T-helper 1 cell (primary cell): ENCODE data around the gene GORASP1.

Source experiments
- DNase-seq, 5 donors: peaks; one replicate each; pipeline ENCODE4 v3.0.0-alpha.2; 2012 to 2020
- total RNA-seq, 4 donors: gene quantifications; one replicate each; lab custom pipeline; 2026; lab: John Stamatoyannopoulos, UW

GORASP1 gene
- 25.3 to 34.4 (median 31.3) reads per million in 4 donors for total RNA-seq

- DNase-seq, result peak; percentile 49 to 74 (median 56)
Observed at GRCh38 chr3:39107388-39108199, at the start of gene GORASP1, which contains the start of gene TTC21A. GORASP1 (minus strand) TSS chr3:39107627; CDS start chr3:39107541, 86 bp downstream. TTC21A (plus strand) TSS chr3:39107680; CDS start chr3:39107838, 158 bp downstream.

GRCh38 chr3:39156421-39156820 lies 49.0 kb upstream of the GORASP1 start:
- DNase-seq, result no peak

GRCh38 chr3:39154280-39155021 lies 47.0 kb upstream of the GORASP1 start:
- no peak for DNase-seq

GRCh38 chr3:39153977-39154279 lies 46.5 kb upstream of the GORASP1 start:
- no peak for DNase-seq

- peak in 2 of 5 donors; percentile 24 to 45 for DNase-seq
Observed at GRCh38 chr3:39150803-39151631, 43.6 kb upstream of the GORASP1 start.

GRCh38 chr3:39150148-39150802 lies 42.8 kb upstream of the GORASP1 start:
- no peak for DNase-seq

GRCh38 chr3:39149498-39150147 lies 42.2 kb upstream of the GORASP1 start:
- no peak for DNase-seq

GRCh38 chr3:39149059-39149455 lies 41.6 kb upstream of the GORASP1 start:
- no peak for DNase-seq

- no peak for DNase-seq
Observed at GRCh38 chr3:39148435-39149058, 41.1 kb upstream of the GORASP1 start.

GRCh38 chr3:39147711-39148434 lies 40.4 kb upstream of the GORASP1 start:
- peak in 1 of 5 donors; percentile 75 for DNase-seq

- DNase-seq, result peak in 3 of 5 donors; percentile 47 to 82 (median 48)
Observed at GRCh38 chr3:39146611-39147591, 39.5 kb upstream of the GORASP1 start.

GRCh38 chr3:39146083-39146501 lies 38.7 kb upstream of the GORASP1 start:
- no peak for DNase-seq

GRCh38 chr3:39144748-39145380 lies 37.4 kb upstream of the GORASP1 start:
- no peak for DNase-seq

- DNase-seq, result no peak
Observed at GRCh38 chr3:39144095-39144747, 36.8 kb upstream of the GORASP1 start.

GRCh38 chr3:39143051-39143885 lies 35.8 kb upstream of the GORASP1 start:
- DNase-seq, result no peak

- no peak for DNase-seq
Observed at GRCh38 chr3:39142067-39142466, 34.6 kb upstream of the GORASP1 start.
